ENCODE results near the gene MISP. TPM values are rescaled to one million over a fixed set of nuclear protein-coding genes. Genes with fewer than 3 reads are reported as not detected.

Gene MISP
- total and polyA plus RNA-seq, 10 of the 15 experiments (the other 5 are each of a cell fraction or from before 2014, with no cell fraction given) = not detected

- DNase-seq (ENCODE audit: low read depth, low spot score) (no peak), ATAC-seq (no peak), FAIRE-seq (no peak)
- no peaks in the 10 kb centered on the region for H4K20me1 ChIP-seq (ENCODE audit: control insufficient read depth, insufficient read depth)
- H3K36me3 ChIP-seq (ENCODE audit: control insufficient read depth in 2 of 2, insufficient read depth in 2 of 2, low read length in 1 of 2) = no peaks in the 10 kb centered on the region
- ChIA-PET SMC1A (ENCODE audit: uncharacterized antibody, unreplicated experiment) (no interaction called here), POLR2A (no interaction called here), RAD21 (ENCODE audit: unreplicated experiment) (interaction anchor here (0.6 kb wide), 1 partner anchor 191 kb away, joined by 3 read pairs; no protein-coding TSS in a partner anchor), CTCF (no interaction called here)
- H3K9me3 ChIP-seq (replicated peaks; ENCODE audit: control insufficient read depth, insufficient read depth, low read length) = peaks cover 3% of the 10 kb centered on the region; the same call in 1 of the 3 replicates
- no peak overlapping the region for H3K9ac ChIP-seq (ENCODE audit: control insufficient read depth, insufficient read depth, low read length)
- no peak overlapping the region for H3K27ac ChIP-seq (ENCODE audit: control insufficient read depth, insufficient read depth)
- H3K4me3 ChIP-seq = no peak overlapping the region
- no peak overlapping the region for H2AFZ ChIP-seq (ENCODE audit: control insufficient read depth, low read depth, low read length)
- no peak for TF ChIP-seq PAX5 (IDR thresholded peaks at IDR 0.05; ENCODE audit: borderline replicate concordance, low read depth, low read length)
- TF ChIP-seq BMI1 (IDR thresholded peaks at IDR 0.05; ENCODE audit: borderline replicate concordance) = no peak
- TF ChIP-seq MXI1 (IDR thresholded peaks at IDR 0.05; ENCODE audit: low read depth, low read length) = no peak
- TF ChIP-seq, protein P1, sequence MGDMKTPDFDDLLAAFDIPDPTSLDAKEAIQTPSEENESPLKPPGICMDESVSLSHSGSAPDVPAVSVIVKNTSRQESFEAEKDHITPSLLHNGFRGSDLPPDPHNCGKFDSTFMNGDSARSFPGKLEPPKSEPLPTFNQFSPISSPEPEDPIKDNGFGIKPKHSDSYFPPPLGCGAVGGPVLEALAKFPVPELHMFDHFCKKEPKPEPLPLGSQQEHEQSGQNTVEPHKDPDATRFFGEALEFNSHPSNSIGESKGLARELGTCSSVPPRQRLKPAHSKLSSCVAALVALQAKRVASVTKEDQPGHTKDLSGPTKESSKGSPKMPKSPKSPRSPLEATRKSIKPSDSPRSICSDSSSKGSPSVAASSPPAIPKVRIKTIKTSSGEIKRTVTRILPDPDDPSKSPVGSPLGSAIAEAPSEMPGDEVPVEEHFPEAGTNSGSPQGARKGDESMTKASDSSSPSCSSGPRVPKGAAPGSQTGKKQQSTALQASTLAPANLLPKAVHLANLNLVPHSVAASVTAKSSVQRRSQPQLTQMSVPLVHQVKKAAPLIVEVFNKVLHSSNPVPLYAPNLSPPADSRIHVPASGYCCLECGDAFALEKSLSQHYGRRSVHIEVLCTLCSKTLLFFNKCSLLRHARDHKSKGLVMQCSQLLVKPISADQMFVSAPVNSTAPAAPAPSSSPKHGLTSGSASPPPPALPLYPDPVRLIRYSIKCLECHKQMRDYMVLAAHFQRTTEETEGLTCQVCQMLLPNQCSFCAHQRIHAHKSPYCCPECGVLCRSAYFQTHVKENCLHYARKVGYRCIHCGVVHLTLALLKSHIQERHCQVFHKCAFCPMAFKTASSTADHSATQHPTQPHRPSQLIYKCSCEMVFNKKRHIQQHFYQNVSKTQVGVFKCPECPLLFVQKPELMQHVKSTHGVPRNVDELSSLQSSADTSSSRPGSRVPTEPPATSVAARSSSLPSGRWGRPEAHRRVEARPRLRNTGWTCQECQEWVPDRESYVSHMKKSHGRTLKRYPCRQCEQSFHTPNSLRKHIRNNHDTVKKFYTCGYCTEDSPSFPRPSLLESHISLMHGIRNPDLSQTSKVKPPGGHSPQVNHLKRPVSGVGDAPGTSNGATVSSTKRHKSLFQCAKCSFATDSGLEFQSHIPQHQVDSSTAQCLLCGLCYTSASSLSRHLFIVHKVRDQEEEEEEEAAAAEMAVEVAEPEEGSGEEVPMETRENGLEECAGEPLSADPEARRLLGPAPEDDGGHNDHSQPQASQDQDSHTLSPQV (IDR thresholded peaks at IDR 0.05) = no peak
- no peak for TF ChIP-seq ZNF622 (IDR thresholded peaks at IDR 0.05)
- no peak for TF ChIP-seq EZH2 (IDR thresholded peaks at IDR 0.05; ENCODE audit: borderline replicate concordance, control insufficient read depth, low read depth, low read length)
- TF ChIP-seq SUZ12 (IDR thresholded peaks at IDR 0.05; ENCODE audit: unreplicated experiment) = no peak
- no peak for TF ChIP-seq MYB (IDR thresholded peaks at IDR 0.05; ENCODE audit: borderline replicate concordance, low read depth, low read length)
- no peak for TF ChIP-seq KLF5 (IDR thresholded peaks at IDR 0.05; ENCODE audit: partially characterized antibody)
- TF ChIP-seq FOXM1 (IDR thresholded peaks at IDR 0.05; ENCODE audit: low read depth, low read length) = no peak
- no peak for TF ChIP-seq DPF2 (IDR thresholded peaks at IDR 0.05)
- TF ChIP-seq PML (IDR thresholded peaks at IDR 0.05; ENCODE audit: low read length) = no peak
- TF ChIP-seq, protein P2, sequence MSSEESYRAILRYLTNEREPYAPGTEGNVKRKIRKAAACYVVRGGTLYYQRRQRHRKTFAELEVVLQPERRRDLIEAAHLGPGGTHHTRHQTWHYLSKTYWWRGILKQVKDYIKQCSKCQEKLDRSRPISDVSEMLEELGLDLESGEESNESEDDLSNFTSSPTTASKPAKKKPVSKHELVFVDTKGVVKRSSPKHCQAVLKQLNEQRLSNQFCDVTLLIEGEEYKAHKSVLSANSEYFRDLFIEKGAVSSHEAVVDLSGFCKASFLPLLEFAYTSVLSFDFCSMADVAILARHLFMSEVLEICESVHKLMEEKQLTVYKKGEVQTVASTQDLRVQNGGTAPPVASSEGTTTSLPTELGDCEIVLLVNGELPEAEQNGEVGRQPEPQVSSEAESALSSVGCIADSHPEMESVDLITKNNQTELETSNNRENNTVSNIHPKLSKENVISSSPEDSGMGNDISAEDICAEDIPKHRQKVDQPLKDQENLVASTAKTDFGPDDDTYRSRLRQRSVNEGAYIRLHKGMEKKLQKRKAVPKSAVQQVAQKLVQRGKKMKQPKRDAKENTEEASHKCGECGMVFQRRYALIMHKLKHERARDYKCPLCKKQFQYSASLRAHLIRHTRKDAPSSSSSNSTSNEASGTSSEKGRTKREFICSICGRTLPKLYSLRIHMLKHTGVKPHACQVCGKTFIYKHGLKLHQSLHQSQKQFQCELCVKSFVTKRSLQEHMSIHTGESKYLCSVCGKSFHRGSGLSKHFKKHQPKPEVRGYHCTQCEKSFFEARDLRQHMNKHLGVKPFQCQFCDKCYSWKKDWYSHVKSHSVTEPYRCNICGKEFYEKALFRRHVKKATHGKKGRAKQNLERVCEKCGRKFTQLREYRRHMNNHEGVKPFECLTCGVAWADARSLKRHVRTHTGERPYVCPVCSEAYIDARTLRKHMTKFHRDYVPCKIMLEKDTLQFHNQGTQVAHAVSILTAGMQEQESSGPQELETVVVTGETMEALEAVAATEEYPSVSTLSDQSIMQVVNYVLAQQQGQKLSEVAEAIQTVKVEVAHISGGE (CRISPR knock-in tag; IDR thresholded peaks at IDR 0.05) = no peak
- in situ Hi-C loops (cut with MboI) (no loop called here), intact Hi-C loops (cut with micrococcal nuclease; ENCODE audit: unreplicated experiment) (no loop called here)
- H3K79me2 ChIP-seq (ENCODE audit: control insufficient read depth, insufficient read depth, low read length) = no peaks in the 10 kb centered on the region
- 81% methylated on average over 10 of the region's 10 CpGs for WGBS (ENCODE audit: insufficient coverage, insufficient replicate concordance, low lambda C conversion rate, missing lambda C conversion rate)
- H3K4me2 ChIP-seq (ENCODE audit: control insufficient read depth, insufficient read depth) = no peak overlapping the region
- no TSS peak for BruUV-seq (replicated peaks)
- H3K4me1 ChIP-seq (ENCODE audit: control insufficient read depth, insufficient read depth, low read length) = no peaks in the 10 kb centered on the region
- no peaks in the 10 kb centered on the region for H3K27me3 ChIP-seq (replicated peaks in 1 of 2; ENCODE audit: control insufficient read depth in 2 of 2, insufficient read depth in 2 of 2, low read length in 1 of 2)
These were observed 12.3 kb downstream of the MISP start for GRCh38 chr19:763181-763580.

All from GM12878 (cell line).